WTC11 (cell line): ENCODE measurements around the gene LGALSL. TPM values are rescaled to one million over a fixed set of nuclear protein-coding genes. Genes with fewer than 3 reads are reported as not detected.

Experiments
- ATAC-seq: fragments of 200-7000 bp; cut with Tn5 transposase; 2 replicates; pipeline ENCODE4 v1.10.0; 2021; ENCODE audit warnings: mild to moderate bottlenecking, moderate library complexity
- CTCF ChIA-PET: fragments of 300-600 bp; sonication (Branson Sonifier 250); formaldehyde crosslinking; loops from one replicate; lab custom pipeline; 2021; ENCODE audit warnings: antibody characterized with exemption; lab: Charles Lee
- POLR2A ChIA-PET: fragments of 350-600 bp; sonication (Branson Sonifier 250); formaldehyde crosslinking; loops from one replicate; lab custom pipeline; 2021; ENCODE audit warnings: antibody characterized with exemption; lab: Charles Lee
- DNase-seq: peaks from one replicate; pipeline ENCODE4 v3.0.0; 2021; ENCODE audit warnings: low spot score
- H3K27ac Mint-ChIP-seq: 2 replicates; pipeline ENCODE4 v1.8.0; 2021; ENCODE audit warnings: mixed read lengths
- H3K27me3 Mint-ChIP-seq: 2 replicates; pipeline ENCODE4 v1.8.0; 2021; ENCODE audit warnings: low read depth, mild to moderate bottlenecking, moderate library complexity, mixed read lengths
- H3K36me3 Mint-ChIP-seq: 2 replicates; pipeline ENCODE4 v1.8.0; 2021; ENCODE audit warnings: mixed read lengths
- H3K4me1 Mint-ChIP-seq: 2 replicates; pipeline ENCODE4 v1.8.0; 2022; ENCODE audit warnings: mixed read lengths
- H3K4me3 Mint-ChIP-seq: 2 replicates; pipeline ENCODE4 v1.8.0; 2021; ENCODE audit warnings: mild to moderate bottlenecking, moderate library complexity, mixed read lengths
- H3K9me3 Mint-ChIP-seq: 2 replicates; pipeline ENCODE4 v1.8.0; 2021; ENCODE audit warnings: mixed read lengths
- CREM ChIP-seq: sonication (generic); formaldehyde crosslinking; IDR thresholded peaks from 2 replicates; pipeline ENCODE4 v1.8.1; 2022; ENCODE audit warnings: mild to moderate bottlenecking, missing genetic modification reagents, moderate library complexity
- E2F4 ChIP-seq: sonication (generic); formaldehyde crosslinking; IDR thresholded peaks from 2 replicates; pipeline ENCODE4 v1.8.1; 2022; ENCODE audit warnings: low read depth, mild to moderate bottlenecking, moderate library complexity, missing genetic modification reagents, borderline replicate concordance
- EMX1 ChIP-seq: fragments of 250-450 bp; sonication (Bioruptor Pico); IDR thresholded peaks from 2 replicates; pipeline ENCODE4 v1.8.0; 2021; ENCODE audit warnings: mild to moderate bottlenecking
- HMGXB4 ChIP-seq: sonication (generic); formaldehyde crosslinking; IDR thresholded peaks from 2 replicates; pipeline ENCODE4 v1.8.1; 2023; ENCODE audit warnings: mild to moderate bottlenecking, moderate library complexity, missing genetic modification reagents
- JUN ChIP-seq: sonication (generic); formaldehyde crosslinking; IDR thresholded peaks from 2 replicates; pipeline ENCODE4 v1.8.0; 2023; ENCODE audit warnings: mild to moderate bottlenecking, missing genetic modification reagents
- MXD4 ChIP-seq: fragments of 250-450 bp; sonication (Bioruptor Pico); IDR thresholded peaks from 2 replicates; pipeline ENCODE4 v1.8.0; 2021; ENCODE audit warnings: mild to moderate bottlenecking, moderate library complexity, borderline replicate concordance
- MYBL2 ChIP-seq: sonication (generic); formaldehyde crosslinking; IDR thresholded peaks from 2 replicates; pipeline ENCODE4 v1.8.1; 2023; ENCODE audit warnings: mild to moderate bottlenecking, moderate library complexity, missing genetic modification reagents
- NFATC4 ChIP-seq: fragments of 250-450 bp; sonication (Bioruptor Pico); IDR thresholded peaks from 2 replicates; pipeline ENCODE4 v1.9.0; 2021; ENCODE audit warnings: mild to moderate bottlenecking
- NR1H2 ChIP-seq: sonication (generic); formaldehyde crosslinking; IDR thresholded peaks from 2 replicates; pipeline ENCODE4 v1.9.0; 2021; ENCODE audit warnings: mild to moderate bottlenecking, moderate library complexity, missing genetic modification reagents
- OVOL2 ChIP-seq: fragments of 250-450 bp; sonication (Bioruptor Pico); IDR thresholded peaks from 2 replicates; pipeline ENCODE4 v1.9.0; 2021; ENCODE audit warnings: mild to moderate bottlenecking, borderline replicate concordance
- SMAD3 ChIP-seq: sonication (generic); formaldehyde crosslinking; IDR thresholded peaks from 2 replicates; pipeline ENCODE4 v1.8.0; 2022; ENCODE audit warnings: missing genetic modification reagents, mild to moderate bottlenecking, borderline replicate concordance
- SMAD4 ChIP-seq: sonication (generic); formaldehyde crosslinking; IDR thresholded peaks from 2 replicates; pipeline ENCODE4 v1.8.0; 2022; ENCODE audit warnings: mild to moderate bottlenecking, missing genetic modification reagents
- SP1 ChIP-seq: sonication (generic); formaldehyde crosslinking; conservative IDR thresholded peaks from 2 replicates; pipeline ENCODE4 v1.8.1; 2022; ENCODE audit warnings: missing genetic modification reagents
- ZNF219 ChIP-seq: sonication (generic); formaldehyde crosslinking; IDR thresholded peaks from 2 replicates; pipeline ENCODE4 v1.8.0; 2023; ENCODE audit warnings: missing genetic modification reagents, mild to moderate bottlenecking, borderline replicate concordance
- ZNF263 ChIP-seq: sonication (generic); formaldehyde crosslinking; IDR thresholded peaks from 2 replicates; pipeline ENCODE4 v1.8.1; 2022; ENCODE audit warnings: low read depth, mild to moderate bottlenecking, moderate library complexity, missing genetic modification reagents
- ZNF317 ChIP-seq: sonication (generic); formaldehyde crosslinking; IDR thresholded peaks from 2 replicates; pipeline ENCODE4 v1.8.1; 2023; ENCODE audit warnings: low read depth, mild to moderate bottlenecking, moderate library complexity, missing genetic modification reagents, borderline replicate concordance
- ZNF425 ChIP-seq: fragments of 250-450 bp; sonication (Bioruptor Pico); conservative IDR thresholded peaks from 2 replicates; pipeline ENCODE4 v1.9.0; 2021; ENCODE audit warnings: mild to moderate bottlenecking
- total RNA-seq: library from RNA; stranded (reverse); gene quantifications from 3 replicates; pipeline ENCODE4 v1.2.3, GENCODE V29; 2021
- TF ChIP-seq, protein P1 (sequence below): sonication (generic); formaldehyde crosslinking; conservative IDR thresholded peaks from 2 replicates; pipeline ENCODE4 v1.8.1; 2022; ENCODE audit warnings: mild to moderate bottlenecking, missing genetic modification reagents
- TF ChIP-seq, protein P2 (sequence below): fragments of 250-450 bp; sonication (Bioruptor Pico); IDR thresholded peaks from 2 replicates; pipeline ENCODE4 v1.8.0; 2021; ENCODE audit warnings: mild to moderate bottlenecking
- TF ChIP-seq, protein P3 (sequence below): sonication (generic); formaldehyde crosslinking; IDR thresholded peaks from 2 replicates; pipeline ENCODE4 v1.8.1; 2023; ENCODE audit warnings: mild to moderate bottlenecking, missing genetic modification reagents, moderate library complexity

The LGALSL gene
- total RNA-seq, 1 experiment from 2014 or later: 21.0 TPM

GRCh38 chr2:64489081-64489751 lies 35.3 kb downstream of the LGALSL start:
- ChIA-PET CTCF (interaction anchor here (4.2 kb wide), 1 partner anchor 160 kb away, joined by 188 read pairs; no protein-coding TSS in a partner anchor), POLR2A (no interaction called here)
- Mint-ChIP-seq H3K9me3 (no peaks in the 10 kb centered on the region), H3K4me1 (peaks cover 38% of the 10 kb centered on the region), H3K27ac (no peak overlapping the region), H3K27me3 (no peaks in the 10 kb centered on the region), H3K4me3 (no peak overlapping the region), H3K36me3 (no peaks in the 10 kb centered on the region)
- DNase-seq: no peak
- TF ChIP-seq CREM (CRISPR knock-in tag) (no peak), NFATC4 (CRISPR knock-in tag) (no peak)
- ATAC-seq: no peak

- TF ChIP-seq SMAD3 (CRISPR knock-in tag) (no peak), HMGXB4 (CRISPR knock-in tag) (no peak), SMAD4 (CRISPR knock-in tag) (no peak), NFATC4 (CRISPR knock-in tag) (no peak), ZNF263 (CRISPR knock-in tag) (no peak), JUN (no peak), ZNF425 (CRISPR knock-in tag) (no peak), OVOL2 (CRISPR knock-in tag) (no peak), MXD4 (no peak), ZNF219 (CRISPR knock-in tag) (no peak), E2F4 (no peak), NR1H2 (no peak), ZNF317 (no peak), EMX1 (no peak), SP1 (CRISPR knock-in tag) (no peak), MYBL2 (no peak)
- TF ChIP-seq, protein P1, sequence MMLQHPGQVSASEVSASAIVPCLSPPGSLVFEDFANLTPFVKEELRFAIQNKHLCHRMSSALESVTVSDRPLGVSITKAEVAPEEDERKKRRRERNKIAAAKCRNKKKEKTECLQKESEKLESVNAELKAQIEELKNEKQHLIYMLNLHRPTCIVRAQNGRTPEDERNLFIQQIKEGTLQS (CRISPR knock-in tag): no peak
- TF ChIP-seq, protein P2, sequence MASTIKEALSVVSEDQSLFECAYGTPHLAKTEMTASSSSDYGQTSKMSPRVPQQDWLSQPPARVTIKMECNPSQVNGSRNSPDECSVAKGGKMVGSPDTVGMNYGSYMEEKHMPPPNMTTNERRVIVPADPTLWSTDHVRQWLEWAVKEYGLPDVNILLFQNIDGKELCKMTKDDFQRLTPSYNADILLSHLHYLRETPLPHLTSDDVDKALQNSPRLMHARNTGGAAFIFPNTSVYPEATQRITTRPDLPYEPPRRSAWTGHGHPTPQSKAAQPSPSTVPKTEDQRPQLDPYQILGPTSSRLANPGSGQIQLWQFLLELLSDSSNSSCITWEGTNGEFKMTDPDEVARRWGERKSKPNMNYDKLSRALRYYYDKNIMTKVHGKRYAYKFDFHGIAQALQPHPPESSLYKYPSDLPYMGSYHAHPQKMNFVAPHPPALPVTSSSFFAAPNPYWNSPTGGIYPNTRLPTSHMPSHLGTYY (CRISPR knock-in tag): no peak
- TF ChIP-seq, protein P3, sequence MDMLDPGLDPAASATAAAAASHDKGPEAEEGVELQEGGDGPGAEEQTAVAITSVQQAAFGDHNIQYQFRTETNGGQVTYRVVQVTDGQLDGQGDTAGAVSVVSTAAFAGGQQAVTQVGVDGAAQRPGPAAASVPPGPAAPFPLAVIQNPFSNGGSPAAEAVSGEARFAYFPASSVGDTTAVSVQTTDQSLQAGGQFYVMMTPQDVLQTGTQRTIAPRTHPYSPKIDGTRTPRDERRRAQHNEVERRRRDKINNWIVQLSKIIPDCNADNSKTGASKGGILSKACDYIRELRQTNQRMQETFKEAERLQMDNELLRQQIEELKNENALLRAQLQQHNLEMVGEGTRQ (CRISPR knock-in tag): no peak
- no peak overlapping the region for H3K27ac Mint-ChIP-seq
- no peak for DNase-seq
- H3K36me3 Mint-ChIP-seq: no peaks in the 10 kb centered on the region
- H3K4me3 Mint-ChIP-seq: no peak overlapping the region
- ChIA-PET CTCF (interaction anchor here (0.6 kb wide), 1 partner anchor 161 kb away, joined by 3 read pairs; no protein-coding TSS in a partner anchor), POLR2A (no interaction called here)
- H3K27me3 Mint-ChIP-seq: no peaks in the 10 kb centered on the region
- ATAC-seq: no peak
- no peaks in the 10 kb centered on the region for H3K9me3 Mint-ChIP-seq
- H3K4me1 Mint-ChIP-seq: peaks cover 38% of the 10 kb centered on the region
Measured at GRCh38 chr2:64491426-64491825, 37.5 kb downstream of the LGALSL start.
